Osteocyte (in vitro differentiated cells): ENCODE measurements around the gene KCNH3. TPM values are rescaled to one million over a fixed set of nuclear protein-coding genes. Genes with fewer than 3 reads are reported as not detected.

Experiments
- DNase-seq: peaks from one replicate; pipeline ENCODE4 v3.0.0; 2021; ENCODE audit warnings: mixed read lengths; ENCODE audit not compliant: unreplicated experiment; ENCODE audit errors: extremely low spot score
- H3K27ac Mint-ChIP-seq: one replicate; pipeline ENCODE4 v1.8.0; 2021; ENCODE audit warnings: mild to moderate bottlenecking, mixed read lengths; ENCODE audit not compliant: unreplicated experiment
- H3K27me3 Mint-ChIP-seq: one replicate; pipeline ENCODE4 v1.8.0; 2021; ENCODE audit warnings: mixed read lengths; ENCODE audit not compliant: unreplicated experiment
- H3K36me3 Mint-ChIP-seq: one replicate; pipeline ENCODE4 v1.8.0; 2021; ENCODE audit warnings: mixed read lengths; ENCODE audit not compliant: unreplicated experiment
- H3K4me1 Mint-ChIP-seq: one replicate; pipeline ENCODE4 v1.8.0; 2021; ENCODE audit warnings: mixed read lengths; ENCODE audit not compliant: unreplicated experiment
- H3K4me3 Mint-ChIP-seq: one replicate; pipeline ENCODE4 v1.8.0; 2021; ENCODE audit warnings: mild to moderate bottlenecking, moderate library complexity, mixed read lengths; ENCODE audit not compliant: unreplicated experiment
- H3K9me3 Mint-ChIP-seq: one replicate; pipeline ENCODE4 v1.8.0; 2021; ENCODE audit warnings: mixed read lengths; ENCODE audit not compliant: unreplicated experiment
- CTCF ChIP-seq: fragments of 200-600 bp; sonication (generic); IDR thresholded peaks from 2 replicates; pipeline ENCODE4 v1.5.0; 2021; ENCODE audit warnings: antibody characterized with exemption, mild to moderate bottlenecking, moderate library complexity
- total RNA-seq: library from RNA; stranded (reverse); gene quantifications from 2 replicates; pipeline ENCODE4 v1.2.1, GENCODE V29; 2021

Gene KCNH3
- total RNA-seq, 1 donor from 2014 or later, result 0.35 TPM

GRCh38 chr12:49534731-49535278, 4.0 kb upstream of the KCNH3 start:
- DNase-seq, result peak; percentile 67
- Mint-ChIP-seq H3K36me3 (peaks cover 3% of the 10 kb centered on the region), H3K4me1 (peaks cover 9% of the 10 kb centered on the region), H3K4me3 (no peak overlapping the region), H3K27me3 (peaks cover 11% of the 10 kb centered on the region), H3K27ac (no peak overlapping the region), H3K9me3 (no peaks in the 10 kb centered on the region)
- TF ChIP-seq CTCF, result no peak

- Mint-ChIP-seq H3K36me3 (no peaks in the 10 kb centered on the region), H3K4me3 (no peak overlapping the region), H3K4me1 (peaks cover 11% of the 10 kb centered on the region), H3K9me3 (no peaks in the 10 kb centered on the region), H3K27ac (no peak overlapping the region), H3K27me3 (peaks cover 15% of the 10 kb centered on the region)
- no peak for DNase-seq
- TF ChIP-seq CTCF, result no peak
Measured at GRCh38 chr12:49535921-49536525, 2.8 kb upstream of the KCNH3 start.

GRCh38 chr12:49536526-49537071, 2.2 kb upstream of the KCNH3 start:
- Mint-ChIP-seq H3K4me3 (no peak overlapping the region), H3K27ac (no peak overlapping the region), H3K27me3 (peaks cover 15% of the 10 kb centered on the region), H3K9me3 (no peaks in the 10 kb centered on the region), H3K4me1 (peaks cover 11% of the 10 kb centered on the region), H3K36me3 (no peaks in the 10 kb centered on the region)
- DNase-seq, result peak; percentile 17
- TF ChIP-seq CTCF, result no peak

- Mint-ChIP-seq H3K27me3 (peaks cover 15% of the 10 kb centered on the region), H3K36me3 (no peaks in the 10 kb centered on the region), H3K4me3 (peak overlapping the region; percentile 71), H3K9me3 (no peaks in the 10 kb centered on the region), H3K27ac (no peak overlapping the region), H3K4me1 (peaks cover 11% of the 10 kb centered on the region)
- no peak for DNase-seq
- no peak for TF ChIP-seq CTCF
Measured at GRCh38 chr12:49537231-49537751, 1.5 kb upstream of the KCNH3 start.

GRCh38 chr12:49537752-49538509, 899 bp upstream of the KCNH3 start:
- H3K36me3 Mint-ChIP-seq, result no peaks in the 10 kb centered on the region
- H3K4me1 Mint-ChIP-seq, result peaks cover 11% of the 10 kb centered on the region
- no peak for TF ChIP-seq CTCF
- H3K9me3 Mint-ChIP-seq, result no peaks in the 10 kb centered on the region
- H3K4me3 Mint-ChIP-seq, result peak overlapping the region; percentile 71
- DNase-seq, result no peak
- H3K27ac Mint-ChIP-seq, result no peak overlapping the region
- H3K27me3 Mint-ChIP-seq, result peaks cover 15% of the 10 kb centered on the region
